GM12878 (cell line): ENCODE data around the gene PPP1R37. TPM values are rescaled to one million over a fixed set of nuclear protein-coding genes. Genes with fewer than 3 reads are reported as not detected.

Experiments
- ATAC-seq: fragments of 200-7000 bp; cut with Tn5 transposase; 3 replicates; pipeline ENCODE4 v1.9.1; 2020; ENCODE audit warnings: mild to moderate bottlenecking, moderate library complexity
- BruUV-seq: library from RNA; stranded (reverse); fragments of 400-500 nt; replicated peaks from 2 replicates; lab custom pipeline; 2021; lab: Mats Ljungman, UMichigan
- CTCF ChIA-PET: fragments of 300-600 bp; sonication (Branson Sonifier 250); formaldehyde crosslinking; extraction: SDS; loops from one replicate; lab custom pipeline; 2021; ENCODE audit warnings: inconsistent platforms; lab: Yijun Ruan, JAX
- POLR2A ChIA-PET: fragments of 350-600 bp; formaldehyde crosslinking; extraction: SDS; loops from one replicate; lab custom pipeline; 2021; ENCODE audit warnings: inconsistent platforms; lab: Charles Lee
- RAD21 ChIA-PET: fragments of 300-600 bp; sonication (Branson Sonifier 250); formaldehyde crosslinking; loops from one replicate; lab custom pipeline; 2023; ENCODE audit warnings: antibody characterized with exemption; ENCODE audit not compliant: unreplicated experiment; lab: Charles Lee
- SMC1A ChIA-PET: fragments of 300-600 bp; sonication (Branson Sonifier 250); formaldehyde crosslinking; loops from one replicate; lab custom pipeline; 2023; ENCODE audit not compliant: unreplicated experiment, uncharacterized antibody; lab: Charles Lee
- DNase-seq: peaks from one replicate; pipeline ENCODE4 v3.0.0-alpha.2; 2011; ENCODE audit warnings: low read depth, low spot score
- FAIRE-seq: peaks from 3 replicates; lab custom pipeline; 2011; peaks lifted over from hg19 to GRCh38; lab: Jason Lieb, UNC
- H2AFZ ChIP-seq: 2 replicates; pipeline ENCODE4 v1.6.0; 2011; ENCODE audit warnings: low read depth, low read length, control low read depth; ENCODE audit not compliant: control insufficient read depth
- H3K27ac ChIP-seq: 2 replicates; pipeline ENCODE4 v1.5.1; 2011; ENCODE audit warnings: control low read depth; ENCODE audit not compliant: control insufficient read depth, insufficient read depth
- H3K27me3 ChIP-seq, 2 experiments: replicated peaks in 1 of 2; 2 replicates each; pipeline versions ENCODE4 v1.6.0 to v1.6.1; 2011; ENCODE audit warnings: low read length in 1 of 2; ENCODE audit not compliant: control insufficient read depth in 2 of 2, insufficient read depth in 2 of 2
- H3K36me3 ChIP-seq, 2 experiments: 2 replicates each; pipeline ENCODE4 v1.5.1; 2011; ENCODE audit warnings: low read length in 1 of 2; ENCODE audit not compliant: control insufficient read depth in 2 of 2, insufficient read depth in 2 of 2
- H3K4me1 ChIP-seq: 2 replicates; pipeline ENCODE4 v1.6.1; 2011; ENCODE audit warnings: mild to moderate bottlenecking, low read length, moderate library complexity, mixed read lengths; ENCODE audit not compliant: control insufficient read depth, insufficient read depth
- H3K4me2 ChIP-seq: 2 replicates; pipeline ENCODE4 v1.6.0; 2011; ENCODE audit warnings: control low read depth; ENCODE audit not compliant: control insufficient read depth, insufficient read depth
- H3K4me3 ChIP-seq: fragments of 200-600 bp; sonication (generic); 2 replicates; pipeline ENCODE4 v1.5.1; 2016
- H3K79me2 ChIP-seq: 2 replicates; pipeline ENCODE4 v1.6.0; 2011; ENCODE audit warnings: low read length; ENCODE audit not compliant: control insufficient read depth, insufficient read depth
- H3K9ac ChIP-seq: 2 replicates; pipeline ENCODE4 v1.8.0; 2011; ENCODE audit warnings: low read length, control low read depth, mixed read lengths; ENCODE audit not compliant: control insufficient read depth, insufficient read depth
- H3K9me3 ChIP-seq: replicated peaks from 3 replicates; pipeline ENCODE4 v1.5.1; 2011; ENCODE audit warnings: mild to moderate bottlenecking, low read length; ENCODE audit not compliant: control insufficient read depth, insufficient read depth
- H4K20me1 ChIP-seq: 2 replicates; pipeline ENCODE4 v1.6.0; 2011; ENCODE audit not compliant: control insufficient read depth, insufficient read depth
- BCLAF1 ChIP-seq: fragments of 450-650 bp; IDR thresholded peaks from 2 replicates; pipeline ENCODE4 v1.6.1; 2017; ENCODE audit warnings: antibody characterized with exemption, mild to moderate bottlenecking, moderate library complexity
- CHD1 ChIP-seq: IDR thresholded peaks from 2 replicates; pipeline ENCODE4 v1.6.1; 2012; ENCODE audit warnings: low read depth, low read length, improper control_type of control experiment
- CTCF ChIP-seq, 3 experiments: IDR thresholded peaks in 2 of 3; conservative IDR thresholded peaks in 1 of 3; 2 replicates each; pipeline ENCODE4 v1.5.1; 2011; ENCODE audit warnings: low read depth in 3 of 3, low read length in 3 of 3, mild to moderate bottlenecking in 3 of 3, control low read depth in 2 of 3, moderate library complexity in 2 of 3, inconsistent platforms in 1 of 3, mixed read lengths in 1 of 3; ENCODE audit not compliant: control insufficient read depth in 2 of 3, insufficient read depth in 1 of 3; ENCODE audit errors: extremely low read depth in 1 of 3
- EP300 ChIP-seq, 2 experiments: fragments of 150-350 bp in 1 of 2; IDR thresholded peaks; 2 replicates each; pipeline ENCODE4 v1.6.1; 2011 to 2012; ENCODE audit warnings: low read depth in 2 of 2, low read length in 2 of 2, borderline replicate concordance in 1 of 2, improper control_type of control experiment in 1 of 2, inconsistent platforms in 1 of 2; ENCODE audit not compliant: control insufficient read depth in 1 of 2
- GABPA ChIP-seq: IDR thresholded peaks from 2 replicates; pipeline ENCODE4 v1.6.1; 2014; ENCODE audit warnings: antibody characterized with exemption, low read depth, mild to moderate bottlenecking, inconsistent platforms
- HSF1 ChIP-seq: fragments of 150-350 bp; IDR thresholded peaks from 2 replicates; pipeline ENCODE4 v1.6.1; 2014; ENCODE audit warnings: mild to moderate bottlenecking, low read depth, low read length
- IKZF2 ChIP-seq, 2 experiments: fragments of 450-650 bp; IDR thresholded peaks; 2 replicates each; pipeline ENCODE4 v1.6.1; 2017; ENCODE audit warnings: mild to moderate bottlenecking in 2 of 2, moderate library complexity in 2 of 2
- NFYA ChIP-seq: IDR thresholded peaks from 2 replicates; pipeline ENCODE4 v1.6.1; 2011; ENCODE audit warnings: low read depth, mild to moderate bottlenecking, low read length, improper control_type of control experiment, borderline replicate concordance
- POLR2AphosphoS5 ChIP-seq: IDR thresholded peaks from 2 replicates; pipeline ENCODE4 v1.6.1; 2011; ENCODE audit warnings: mild to moderate bottlenecking, low read length, inconsistent platforms
- ZNF207 ChIP-seq: fragments of 450-650 bp; IDR thresholded peaks from 2 replicates; pipeline ENCODE4 v1.6.1; 2014; ENCODE audit warnings: antibody characterized with exemption, mild to moderate bottlenecking, borderline replicate concordance
- WGBS: methylation state at CpG from one replicate; pipeline ENCODE4 v1.1.6; 2016; ENCODE audit warnings: low lambda C conversion rate; ENCODE audit not compliant: insufficient replicate concordance, insufficient coverage; ENCODE audit errors: missing lambda C conversion rate; 5-methylcytosine and 5-hydroxymethylcytosine counted together
- in situ Hi-C: fragments of 300-500 bp; cut with MboI; formaldehyde crosslinking; loops from 9 replicates; pipeline ENCODE4 v1.14.3; 2018; ENCODE audit warnings: mixed read lengths
- intact Hi-C: fragments of 100-400 bp; cut with micrococcal nuclease; formaldehyde crosslinking; loops from one replicate; pipeline ENCODE4 v1.14.2; 2022; ENCODE audit not compliant: unreplicated experiment
- polyA plus RNA-seq, 11 experiments: library from polyadenylated mRNA; depleted of rRNA in 4 of 11; unstranded in 6 of 11; stranded (reverse) in 5 of 11; fragments of >200 nt; fragmentation: Nextera tagmentation in 4 of 11; fragmentation: Illumina TruSeq in 1 of 11; extraction: Ambion mirVana in 4 of 11; extraction: Trizol in 1 of 11; gene quantifications; 1 replicate in 1 of 11; 2 replicates in 10 of 11; pipeline versions ENCODE4 v1.2.1 to v1.2.3, GENCODE V29; 2011 to 2016; ENCODE audit warnings: inconsistent platforms in 2 of 11, missing spikeins in 2 of 11, low read depth in 1 of 11
- total RNA-seq, 4 experiments: library from RNA; depleted of rRNA in 3 of 4; stranded (reverse); fragments of >200 nt in 3 of 4; fragmentation: Illumina TruSeq in 1 of 4; extraction: Trizol in 1 of 4; gene quantifications; 2 replicates each; pipeline versions ENCODE4 v1.2.1 to v1.2.3, GENCODE V29; 2013 to 2021

The PPP1R37 gene
- total and polyA plus RNA-seq, 10 of the 15 experiments (the other 5 are each of a cell fraction or from before 2014, with no cell fraction given), result 0.09 to 21.3 (median 5.1) TPM; not detected in 1

GRCh38 chr19:45123440-45123850 is 30.5 kb downstream of the PPP1R37 start (continued):
- TF ChIP-seq BCLAF1 (no peak), HSF1 (no peak), IKZF2 (IDR thresholded peaks at IDR 0.05) (no peak), CHD1 (no peak), NFYA (no peak)

GRCh38 chr19:45124021-45124420 is 31.0 kb downstream of the PPP1R37 start:
- H3K36me3 ChIP-seq, result peaks cover 0 to 9% of the 10 kb centered on the region in 2 experiments; a peak in 3 of 4 replicates
- ChIA-PET POLR2A (interaction anchor here (1.7 kb wide), 1 partner anchor 108 kb away, joined by 4 read pairs; no protein-coding TSS in a partner anchor), CTCF (interaction anchor here (1.1 to 4.5 kb wide), 6 partner anchors 8 to 153 kb away, joined by 3 to 39 read pairs (median 4); no protein-coding TSS in a partner anchor), RAD21 (interaction anchor here (1.2 to 2.2 kb wide), 3 partner anchors 13 to 63 kb away, joined by 3 to 6 read pairs (median 4); partner anchors contain the start of gene PPP1R37), SMC1A (interaction anchor here (4.6 kb wide), 1 partner anchor 12 kb away, joined by 39 read pairs; no protein-coding TSS in a partner anchor)
- no peak overlapping the region for H3K4me3 ChIP-seq
- peaks cover 39% of the 10 kb centered on the region for H3K4me1 ChIP-seq
- no peak for ATAC-seq
- no peaks in the 10 kb centered on the region for H4K20me1 ChIP-seq
- no peak overlapping the region for H3K4me2 ChIP-seq
- H2AFZ ChIP-seq, result no peak overlapping the region
- in situ Hi-C loops, result no loop called here
- WGBS, result 98% methylated on average over 6 of the region's 6 CpGs
- peaks cover 49% of the 10 kb centered on the region for H3K79me2 ChIP-seq
- intact Hi-C loops, result no loop called here
- TF ChIP-seq CTCF (IDR thresholded peaks at IDR 0.05 in 2 of 3, conservative IDR thresholded peaks at IDR 0.05 in 1 of 3; ENCODE audit: control insufficient read depth in 2 of 3, extremely low read depth in 1 of 3, insufficient read depth in 1 of 3, low read depth in 3 of 3, low read length in 3 of 3) (no peak), POLR2AphosphoS5 (no peak), EP300 (IDR thresholded peaks at IDR 0.05; ENCODE audit: borderline replicate concordance in 1 of 2, control insufficient read depth in 1 of 2, low read depth in 2 of 2, low read length in 2 of 2) (no peak), ZNF207 (no peak), GABPA (no peak)
- no peaks in the 10 kb centered on the region for H3K9me3 ChIP-seq
- no peaks in the 10 kb centered on the region for H3K27me3 ChIP-seq
- DNase-seq, result no peak
- no peak overlapping the region for H3K9ac ChIP-seq
- no peak overlapping the region for H3K27ac ChIP-seq
- FAIRE-seq, result no peak
- BruUV-seq, result no TSS peak
